OCI-LY7 (cell line): ENCODE data around the gene POC1A. TPM values are rescaled to one million over a fixed set of nuclear protein-coding genes. Genes with fewer than 3 reads are reported as not detected.

ENCODE experiments used
- BruUV-seq: library from RNA; stranded (reverse); fragments of 400-500 nt; replicated peaks from 2 replicates; lab custom pipeline; 2021; lab: Mats Ljungman, UMichigan
- CTCF ChIA-PET: fragments of 300-600 bp; sonication (Branson Sonifier 250); formaldehyde crosslinking; loops from one replicate; lab custom pipeline; 2022; ENCODE audit warnings: antibody characterized with exemption; ENCODE audit not compliant: unreplicated experiment; lab: Charles Lee
- POLR2A ChIA-PET: fragments of 300-600 bp; sonication (Branson Sonifier 250); formaldehyde crosslinking; loops from one replicate; lab custom pipeline; 2022; ENCODE audit warnings: antibody characterized with exemption; lab: Charles Lee
- DNase-seq: peaks from one replicate; pipeline ENCODE4 v3.0.0-alpha.2; 2015; ENCODE audit warnings: low spot score
- H2AFZ ChIP-seq: fragments of 200-600 bp; sonication (generic), shearing (Covaris generic); 2 replicates; pipeline ENCODE4 v1.6.1; 2014; ENCODE audit warnings: mild to moderate bottlenecking, antibody characterized with exemption, low read length, moderate library complexity
- H3K27ac ChIP-seq: fragments of 200-600 bp; sonication (generic); 2 replicates; pipeline ENCODE4 v1.5.1; 2014; ENCODE audit warnings: mixed run types, low read depth, mild to moderate bottlenecking, moderate library complexity, low read length, inconsistent platforms; ENCODE audit not compliant: poor library complexity, severe bottlenecking
- H3K36me3 ChIP-seq: fragments of 200-600 bp; sonication (generic); 2 replicates; pipeline ENCODE4 v1.6.1; 2014; ENCODE audit warnings: mild to moderate bottlenecking, antibody characterized with exemption, low read length, moderate library complexity, mixed read lengths; ENCODE audit not compliant: insufficient read depth
- H3K4me1 ChIP-seq: fragments of 200-600 bp; sonication (generic); 2 replicates; pipeline ENCODE4 v1.5.1; 2014; ENCODE audit warnings: mild to moderate bottlenecking, low read length; ENCODE audit not compliant: insufficient read depth, poor library complexity, severe bottlenecking
- H3K4me2 ChIP-seq: fragments of 200-600 bp; sonication (generic); 2 replicates; pipeline ENCODE4 v1.6.1; 2014; ENCODE audit warnings: mild to moderate bottlenecking, low read length
- H3K4me3 ChIP-seq: fragments of 200-600 bp; sonication (generic); 2 replicates; pipeline ENCODE4 v1.5.1; 2014; ENCODE audit warnings: mild to moderate bottlenecking, low read depth, low read length; ENCODE audit not compliant: poor library complexity, severe bottlenecking
- H3K79me2 ChIP-seq: fragments of 200-600 bp; sonication (generic); 2 replicates; pipeline ENCODE4 v1.6.1; 2016; ENCODE audit warnings: low read depth, mild to moderate bottlenecking, low read length, moderate library complexity, mixed read lengths; ENCODE audit not compliant: insufficient read depth
- H3K9me2 ChIP-seq: fragments of 200-600 bp; sonication (generic); 2 replicates; pipeline ENCODE4 v1.6.1; 2016; ENCODE audit warnings: mild to moderate bottlenecking, low read length, mixed read lengths; ENCODE audit not compliant: insufficient read depth
- H3K9me3 ChIP-seq: fragments of 200-600 bp; sonication (generic); 2 replicates; pipeline ENCODE4 v1.6.1; 2014; ENCODE audit warnings: mild to moderate bottlenecking, mixed run types, low read length, mixed read lengths
- H4K20me1 ChIP-seq: fragments of 200-600 bp; sonication (generic); 2 replicates; pipeline ENCODE4 v1.6.1; 2014; ENCODE audit warnings: mild to moderate bottlenecking, antibody characterized with exemption, low read length, moderate library complexity, mixed read lengths; ENCODE audit not compliant: insufficient read depth
- CTCF ChIP-seq: fragments of 200-600 bp; sonication (generic); conservative IDR thresholded peaks from 2 replicates; pipeline ENCODE4 v1.5.1; 2014; ENCODE audit warnings: mild to moderate bottlenecking, antibody characterized with exemption, low read length, moderate library complexity, mixed read lengths
- EZH2phosphoT487 ChIP-seq: fragments of 200-600 bp; sonication (generic); IDR thresholded peaks from 2 replicates; pipeline ENCODE4 v1.6.1; 2018; ENCODE audit warnings: low read depth, borderline replicate concordance, mild to moderate bottlenecking, mixed run types, antibody characterized with exemption, low read length, moderate library complexity, mixed read lengths
- intact Hi-C: fragments of 100-400 bp; cut with micrococcal nuclease; formaldehyde crosslinking; loops from one replicate; pipeline ENCODE4 v1.10.0; 2022; ENCODE audit not compliant: unreplicated experiment
- total RNA-seq, 2 experiments: library from RNA; depleted of rRNA in 1 of 2; stranded (reverse); fragments of >200 nt in 1 of 2; shearing (Covaris generic) in 1 of 2; gene quantifications; 2 replicates each; pipeline ENCODE4 v1.2.3, GENCODE V29; 2014 to 2022

POC1A gene
- total RNA-seq, 2 experiments from 2014 or later, result 40.0 to 41.0 TPM

- H3K4me2 ChIP-seq, result no peak overlapping the region
Observed at GRCh38 chr3:52085681-52086282, 68.4 kb downstream of the POC1A start.

GRCh38 chr3:52084954-52085680, 69.1 kb downstream of the POC1A start:
- ChIA-PET POLR2A (no interaction called here), CTCF (no interaction called here)
- Histone ChIP-seq H3K4me3 (no peak overlapping the region), H2AFZ (no peak overlapping the region), H3K36me3 (peaks cover 7% of the 10 kb centered on the region; the same call in 1 of the 2 replicates), H3K4me1 (peaks cover 7% of the 10 kb centered on the region), H3K79me2 (no peaks in the 10 kb centered on the region), H4K20me1 (no peaks in the 10 kb centered on the region), H3K9me3 (no peaks in the 10 kb centered on the region), H3K4me2 (no peak overlapping the region), H3K9me2 (no peaks in the 10 kb centered on the region), H3K27ac (no peak overlapping the region)
- no TSS peak for BruUV-seq
- no peak for TF ChIP-seq EZH2phosphoT487
- no peak for TF ChIP-seq CTCF
- peak; percentile 7 for DNase-seq
- intact Hi-C loops, result no loop called here

More at GRCh38 chr3:52085681-52086282, 68.4 kb downstream of the POC1A start:
- Histone ChIP-seq H3K9me3 (no peaks in the 10 kb centered on the region), H3K9me2 (no peaks in the 10 kb centered on the region), H3K27ac (no peak overlapping the region), H3K79me2 (no peaks in the 10 kb centered on the region), H3K36me3 (peaks cover 7% of the 10 kb centered on the region; the same call in 1 of the 2 replicates), H2AFZ (no peak overlapping the region), H4K20me1 (no peaks in the 10 kb centered on the region), H3K4me3 (no peak overlapping the region), H3K4me1 (peaks cover 7% of the 10 kb centered on the region)
- no peak for TF ChIP-seq CTCF
- no peak for TF ChIP-seq EZH2phosphoT487
- ChIA-PET CTCF (no interaction called here), POLR2A (interaction anchor here (0.6 kb wide), 2 partner anchors 174 to 219 kb away, joined by 4 read pairs; no protein-coding TSS in a partner anchor)
- BruUV-seq, result no TSS peak
- intact Hi-C loops, result no loop called here
- no peak for DNase-seq
